ENCODE data around the gene WDR48. TPM values are rescaled to one million over a fixed set of nuclear protein-coding genes. Genes with fewer than 3 reads are reported as not detected.

WDR48 gene
- total RNA-seq, 1 donor from 2014 or later = 58.9 TPM

GRCh38 chr3:39101022-39101689 lies 49.3 kb downstream of the WDR48 start:
- Mint-ChIP-seq H3K4me3 (no peak overlapping the region), H3K4me1 (peaks cover 21% of the 10 kb centered on the region), H3K36me3 (peaks cover 2% of the 10 kb centered on the region), H3K27me3 (ENCODE audit: low read depth) (no peaks in the 10 kb centered on the region), H3K27ac (no peak overlapping the region), H3K9me3 (no peaks in the 10 kb centered on the region)
- TF ChIP-seq, protein P1, sequence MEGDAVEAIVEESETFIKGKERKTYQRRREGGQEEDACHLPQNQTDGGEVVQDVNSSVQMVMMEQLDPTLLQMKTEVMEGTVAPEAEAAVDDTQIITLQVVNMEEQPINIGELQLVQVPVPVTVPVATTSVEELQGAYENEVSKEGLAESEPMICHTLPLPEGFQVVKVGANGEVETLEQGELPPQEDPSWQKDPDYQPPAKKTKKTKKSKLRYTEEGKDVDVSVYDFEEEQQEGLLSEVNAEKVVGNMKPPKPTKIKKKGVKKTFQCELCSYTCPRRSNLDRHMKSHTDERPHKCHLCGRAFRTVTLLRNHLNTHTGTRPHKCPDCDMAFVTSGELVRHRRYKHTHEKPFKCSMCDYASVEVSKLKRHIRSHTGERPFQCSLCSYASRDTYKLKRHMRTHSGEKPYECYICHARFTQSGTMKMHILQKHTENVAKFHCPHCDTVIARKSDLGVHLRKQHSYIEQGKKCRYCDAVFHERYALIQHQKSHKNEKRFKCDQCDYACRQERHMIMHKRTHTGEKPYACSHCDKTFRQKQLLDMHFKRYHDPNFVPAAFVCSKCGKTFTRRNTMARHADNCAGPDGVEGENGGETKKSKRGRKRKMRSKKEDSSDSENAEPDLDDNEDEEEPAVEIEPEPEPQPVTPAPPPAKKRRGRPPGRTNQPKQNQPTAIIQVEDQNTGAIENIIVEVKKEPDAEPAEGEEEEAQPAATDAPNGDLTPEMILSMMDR (IDR thresholded peaks at IDR 0.05; ENCODE audit: unreplicated experiment) = peak; percentile 22
- no peak for DNase-seq (ENCODE audit: low spot score in 2 of 2, unreplicated experiment in 2 of 2)

GRCh38 chr3:39102504-39103323 lies 50.9 kb downstream of the WDR48 start:
- Mint-ChIP-seq H3K27ac (no peak overlapping the region), H3K4me3 (no peak overlapping the region), H3K4me1 (peaks cover 22% of the 10 kb centered on the region), H3K36me3 (no peaks in the 10 kb centered on the region), H3K27me3 (ENCODE audit: low read depth) (no peaks in the 10 kb centered on the region), H3K9me3 (no peaks in the 10 kb centered on the region)
- TF ChIP-seq, protein P1 (IDR thresholded peaks at IDR 0.05; ENCODE audit: unreplicated experiment) = no peak
- no peak for DNase-seq (ENCODE audit: low spot score in 2 of 2, unreplicated experiment in 2 of 2)

DNA sequence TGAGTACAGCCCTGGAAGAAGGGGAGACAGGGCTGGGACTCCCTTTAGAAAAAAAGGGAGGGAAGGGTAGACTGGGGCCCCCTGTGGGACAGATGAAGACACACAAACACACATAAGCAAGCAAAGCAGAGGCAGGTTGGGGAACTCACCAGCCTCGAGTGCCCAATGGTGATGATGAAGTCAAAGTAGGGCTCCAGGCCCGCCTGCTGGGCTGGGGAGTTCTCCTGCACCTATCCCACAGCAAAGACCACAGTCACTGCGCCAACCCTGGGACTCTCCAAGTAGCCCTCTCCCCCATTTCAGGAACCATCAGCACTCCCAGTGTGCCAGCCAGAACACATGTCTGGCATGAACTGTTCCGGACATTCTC lies 51.5 kb downstream of the WDR48 start:
- TF ChIP-seq, protein P1 (IDR thresholded peaks at IDR 0.05; ENCODE audit: unreplicated experiment) = no peak
- Mint-ChIP-seq H3K36me3 (no peaks in the 10 kb centered on the region), H3K4me3 (no peak overlapping the region), H3K27ac (peak overlapping the region; percentile 25), H3K9me3 (no peaks in the 10 kb centered on the region), H3K27me3 (ENCODE audit: low read depth) (no peaks in the 10 kb centered on the region), H3K4me1 (peaks cover 28% of the 10 kb centered on the region)
- DNase-seq (ENCODE audit: low spot score in 2 of 2, unreplicated experiment in 2 of 2) = no peak

- TF ChIP-seq, protein P1 (IDR thresholded peaks at IDR 0.05; ENCODE audit: unreplicated experiment) = no peak
- H3K27me3 Mint-ChIP-seq (ENCODE audit: low read depth) = no peaks in the 10 kb centered on the region
- no peaks in the 10 kb centered on the region for H3K36me3 Mint-ChIP-seq
- peaks cover 30% of the 10 kb centered on the region for H3K4me1 Mint-ChIP-seq
- no peak overlapping the region for H3K4me3 Mint-ChIP-seq
- no peak overlapping the region for H3K27ac Mint-ChIP-seq
- no peaks in the 10 kb centered on the region for H3K9me3 Mint-ChIP-seq
- no peak for DNase-seq (ENCODE audit: low spot score in 2 of 2, unreplicated experiment in 2 of 2)
These were observed 52.2 kb downstream of the WDR48 start for GRCh38 chr3:39103791-39104552.

GRCh38 chr3:39104961-39105686 lies 53.3 kb downstream of the WDR48 start:
- Mint-ChIP-seq H3K4me3 (peak overlapping the region; percentile 80), H3K9me3 (no peaks in the 10 kb centered on the region), H3K4me1 (peaks cover 30% of the 10 kb centered on the region), H3K27ac (no peak overlapping the region), H3K27me3 (ENCODE audit: low read depth) (no peaks in the 10 kb centered on the region), H3K36me3 (no peaks in the 10 kb centered on the region)
- no peak for DNase-seq (ENCODE audit: low spot score in 2 of 2, unreplicated experiment in 2 of 2)
- TF ChIP-seq, protein P1 (IDR thresholded peaks at IDR 0.05; ENCODE audit: unreplicated experiment) = no peak
